K562 (cell line): Measurements from ENCODE around the gene ZNF280D. TPM values are rescaled to one million over a fixed set of nuclear protein-coding genes. Genes with fewer than 3 reads are reported as not detected.

ENCODE experiments used
- ATAC-seq: fragments of 200-7000 bp; cut with Tn5 transposase; 3 replicates; pipeline ENCODE4 v1.9.1; 2020; ENCODE audit warnings: moderate library complexity
- BruUV-seq: library from RNA; stranded (reverse); fragments of 400-500 nt; replicated peaks from 2 replicates; lab custom pipeline; 2021; lab: Mats Ljungman, UMichigan
- CTCF ChIA-PET: fragments of 300-600 bp; formaldehyde crosslinking; extraction: SDS; loops from one replicate; lab custom pipeline; 2021; ENCODE audit warnings: low intra/inter-chr PET ratio; lab: Yijun Ruan, JAX
- POLR2A ChIA-PET: fragments of 300-600, 350-650 bp; sonication (Branson Sonifier 250); formaldehyde crosslinking; extraction: SDS; loops from one replicate; lab custom pipeline; 2021; ENCODE audit warnings: antibody characterized with exemption, inconsistent platforms; lab: Yijun Ruan, JAX
- DNase-seq, 4 experiments: peaks; one replicate each; pipeline versions ENCODE4 v3.0.0 to v3.0.0-alpha.2; 2011 to 2018; ENCODE audit warnings: low spot score in 3 of 4, mixed read lengths in 3 of 4; ENCODE audit errors: extremely low read depth in 1 of 4
- FAIRE-seq: peaks from 2 replicates; lab custom pipeline; 2011; peaks lifted over from hg19 to GRCh38; lab: Jason Lieb, UNC
- H2AFZ ChIP-seq: 2 replicates; pipeline ENCODE4 v1.6.0; 2011; ENCODE audit warnings: low read depth, low read length, control low read depth, inconsistent platforms
- H3K27ac ChIP-seq: fragments of 200-600 bp; 3 replicates; pipeline ENCODE4 v1.8.0; 2011; ENCODE audit warnings: low read depth, mild to moderate bottlenecking, control low read depth, inconsistent platforms, low read length, moderate library complexity, mixed read lengths; ENCODE audit errors: extremely low read depth
- H3K27me3 ChIP-seq, 2 experiments: fragments of 300-600 bp in 1 of 2; 2 replicates in 1 of 2; 3 replicates in 1 of 2; pipeline versions ENCODE4 v1.6.0 to v1.8.0; 2011; ENCODE audit warnings: inconsistent platforms in 2 of 2, low read length in 2 of 2, mild to moderate bottlenecking in 1 of 2, mixed read lengths in 1 of 2, moderate library complexity in 1 of 2; ENCODE audit not compliant: control insufficient read depth in 2 of 2, insufficient read depth in 2 of 2
- H3K36me3 ChIP-seq: fragments of 300-600 bp; 3 replicates; pipeline ENCODE4 v1.8.0; 2011; ENCODE audit warnings: mild to moderate bottlenecking, low read length, inconsistent platforms; ENCODE audit not compliant: control insufficient read depth, insufficient read depth
- H3K4me1 ChIP-seq, 2 experiments: fragments of 200-600 bp in 1 of 2; replicated peaks in 1 of 2; 2 replicates in 1 of 2; 3 replicates in 1 of 2; pipeline versions ENCODE4 v1.5.1 to v1.8.0; 2011; ENCODE audit warnings: inconsistent platforms in 2 of 2, low read length in 2 of 2, mild to moderate bottlenecking in 1 of 2, mixed read lengths in 1 of 2, moderate library complexity in 1 of 2; ENCODE audit not compliant: control insufficient read depth in 2 of 2, insufficient read depth in 2 of 2
- H3K4me2 ChIP-seq: 2 replicates; pipeline ENCODE4 v1.6.1; 2011; ENCODE audit warnings: low read length, control low read depth, inconsistent platforms, mixed read lengths; ENCODE audit not compliant: insufficient read depth
- H3K4me3 ChIP-seq: fragments of 200-600 bp; sonication (generic), shearing (Covaris generic); 2 replicates; pipeline ENCODE4 v1.5.1; 2016; ENCODE audit warnings: control low read depth, inconsistent platforms
- H3K79me2 ChIP-seq: fragments of 200-600 bp; 3 replicates; pipeline ENCODE4 v1.8.0; 2011; ENCODE audit warnings: low read length, inconsistent platforms; ENCODE audit not compliant: control insufficient read depth, insufficient read depth
- H3K9ac ChIP-seq, 2 experiments: 2 replicates each; pipeline versions ENCODE4 v1.6.0 to v1.6.1; 2011; ENCODE audit warnings: low read depth in 2 of 2, low read length in 2 of 2, control low read depth in 1 of 2, inconsistent platforms in 1 of 2, mild to moderate bottlenecking in 1 of 2, mixed read lengths in 1 of 2; ENCODE audit not compliant: insufficient read depth in 1 of 2
- H3K9me1 ChIP-seq: one replicate; pipeline ENCODE4 v1.6.0; 2011; ENCODE audit warnings: inconsistent platforms, mild to moderate bottlenecking, low read length, moderate library complexity; ENCODE audit not compliant: control insufficient read depth, insufficient read depth
- H3K9me3 ChIP-seq: replicated peaks from 2 replicates; pipeline ENCODE4 v1.5.1; 2011; ENCODE audit warnings: low read depth, low read length, inconsistent platforms; ENCODE audit not compliant: control insufficient read depth, insufficient read depth
- H4K20me1 ChIP-seq: replicated peaks from 2 replicates; pipeline ENCODE4 v1.6.1; 2011; ENCODE audit warnings: low read length, inconsistent platforms, mixed read lengths; ENCODE audit not compliant: control insufficient read depth, insufficient read depth
- BCOR ChIP-seq: fragments of 450-650 bp; IDR thresholded peaks from 2 replicates; pipeline ENCODE4 v1.6.1; 2016
- CAMTA2 ChIP-seq: fragments of 250-450 bp; sonication (Bioruptor Pico); conservative IDR thresholded peaks from 2 replicates; pipeline ENCODE4 v1.5.1; 2022
- CBX2 ChIP-seq: fragments of 200-600 bp; sonication (generic); IDR thresholded peaks from one replicate; pipeline ENCODE4 v1.6.1; 2012; ENCODE audit warnings: mild to moderate bottlenecking, low read length, inconsistent platforms; ENCODE audit not compliant: insufficient read depth, poor library complexity, severe bottlenecking
- CHD1 ChIP-seq: fragments of 200-600 bp; sonication (generic); IDR thresholded peaks from one replicate; pipeline ENCODE4 v1.6.1; 2012; ENCODE audit warnings: mild to moderate bottlenecking, moderate library complexity, low read length, inconsistent platforms
- COPS2 ChIP-seq: fragments of 450-650 bp; conservative IDR thresholded peaks from 2 replicates; pipeline ENCODE4 v1.6.1; 2016; ENCODE audit warnings: mild to moderate bottlenecking, moderate library complexity
- ERF ChIP-seq: fragments of 450-650 bp; formaldehyde crosslinking; IDR thresholded peaks from 2 replicates; pipeline ENCODE4 v1.4.0; 2020; ENCODE audit warnings: mild to moderate bottlenecking, mixed read lengths
- MBD2 ChIP-seq: sonication (generic); IDR thresholded peaks from 2 replicates; pipeline ENCODE4 v1.6.1; 2016; ENCODE audit warnings: low read depth, borderline replicate concordance
- MTA3 ChIP-seq: fragments of 450-650 bp; formaldehyde crosslinking; IDR thresholded peaks from 2 replicates; pipeline ENCODE4 v1.6.1; 2017; ENCODE audit warnings: mild to moderate bottlenecking, borderline replicate concordance
- PTRF ChIP-seq: fragments of 450-650 bp; IDR thresholded peaks from 2 replicates; pipeline ENCODE4 v1.6.1; 2016; ENCODE audit warnings: mild to moderate bottlenecking, missing genetic modification characterization, missing compliant biosample characterization
- TAF7 ChIP-seq: fragments of 450-650 bp; IDR thresholded peaks from 2 replicates; pipeline ENCODE4 v1.6.1; 2016; ENCODE audit warnings: missing genetic modification characterization, missing compliant biosample characterization
- THRAP3 ChIP-seq: fragments of 450-650 bp; IDR thresholded peaks from 2 replicates; pipeline ENCODE4 v1.6.1; 2016; ENCODE audit warnings: mild to moderate bottlenecking, inconsistent platforms, borderline replicate concordance
- XRCC4 ChIP-seq: IDR thresholded peaks from one replicate; pipeline ENCODE4 v1.6.1; 2011; ENCODE audit not compliant: insufficient read depth, insufficient read length; ENCODE audit errors: extremely low read depth
- ZNF696 ChIP-seq: fragments of 250-450 bp; sonication (Bioruptor Pico); conservative IDR thresholded peaks from 2 replicates; pipeline ENCODE4 v1.4.0; 2020; ENCODE audit warnings: mild to moderate bottlenecking, moderate library complexity
- WGBS: fragments of 100-300 bp; shearing (Covaris generic); methylation state at CpG from one replicate; pipeline ENCODE4 v1.1.6; 2016; ENCODE audit warnings: low coverage, mixed read lengths; ENCODE audit not compliant: insufficient coverage; ENCODE audit errors: missing lambda C conversion rate; 5-methylcytosine and 5-hydroxymethylcytosine counted together
- in situ Hi-C: fragments of 300-500 bp; cut with MboI; formaldehyde crosslinking; loops from 4 replicates; pipeline ENCODE4 v1.15.0; 2018; ENCODE audit warnings: inconsistent platforms, mixed read lengths
- intact Hi-C: fragments of 100-400 bp; cut with micrococcal nuclease; formaldehyde crosslinking; loops from 2 replicates; pipeline ENCODE4 v1.14.2; 2022
- polyA plus RNA-seq, 8 experiments: library from polyadenylated mRNA; depleted of rRNA in 4 of 8; stranded (reverse) in 5 of 8; unstranded in 3 of 8; fragments of >200 nt; fragmentation: Nextera tagmentation in 2 of 8; fragmentation: Illumina TruSeq in 1 of 8; extraction: Ambion mirVana in 2 of 8; extraction: Trizol in 1 of 8; gene quantifications; 2 replicates each; pipeline versions ENCODE4 v1.2.1 to v1.2.3, GENCODE V29; 2011 to 2014; ENCODE audit warnings: inconsistent platforms in 1 of 8, missing spikeins in 1 of 8
- total RNA-seq, 7 experiments: library from RNA; depleted of rRNA in 6 of 7; stranded (reverse); fragments of >200 nt in 6 of 7; fragmentation: Illumina TruSeq in 2 of 7; extraction: Trizol in 2 of 7; gene quantifications; 2 replicates each; pipeline versions ENCODE4 v1.2.1 to v1.2.3, GENCODE V29; 2011 to 2021; ENCODE audit warnings: low replicate concordance in 1 of 7

ZNF280D gene
- total and polyA plus RNA-seq, 9 of the 15 experiments (the other 6 are each of a cell fraction or from before 2014, with no cell fraction given), result 8.3 to 21.8 (median 18.4) TPM

- no peak for TF ChIP-seq THRAP3
Measured at GRCh38 chr15:56639631-56640030, 93.7 kb downstream of the ZNF280D start (continued).

- Histone ChIP-seq H3K36me3 (0 out of 3 replicates have a peak, but pooled peaks cover 3% of the 10 kb centered on the region), H3K4me3 (no peak overlapping the region), H3K9me1 (no peaks in the 10 kb centered on the region), H3K27ac (no peak overlapping the region), H3K27me3 (no peaks in the 10 kb centered on the region), H3K4me1 (no peaks in the 10 kb centered on the region), H3K4me2 (no peak overlapping the region), H3K9ac (no peak overlapping the region), H4K20me1 (no peaks in the 10 kb centered on the region), H3K79me2 (no peaks in the 10 kb centered on the region), H3K9me3 (no peaks in the 10 kb centered on the region), H2AFZ (no peak overlapping the region)
- FAIRE-seq (no peak), DNase-seq (no peak), ATAC-seq (no peak)
- in situ Hi-C loops, result no loop called here
- BruUV-seq, result no TSS peak
- intact Hi-C loops, result no loop called here
- ChIA-PET CTCF (no interaction called here), POLR2A (interaction anchor here (0.6 kb wide), 1 partner anchor 135 kb away, joined by 3 read pairs; no protein-coding TSS in a partner anchor)
- 61% methylated on average over 3 of the region's 3 CpGs for WGBS
- no peak for TF ChIP-seq CHD1
- no peak for TF ChIP-seq TAF7 (tag)
- TF ChIP-seq BCOR, result no peak
- TF ChIP-seq CBX2, result no peak
- TF ChIP-seq COPS2, result no peak
- no peak for TF ChIP-seq XRCC4
- no peak for TF ChIP-seq MTA3
- no peak for TF ChIP-seq CAMTA2 (CRISPR knock-in tag)
- TF ChIP-seq PTRF (tag), result no peak
- TF ChIP-seq ERF (CRISPR knock-in tag), result no peak
- no peak for TF ChIP-seq ZNF696 (CRISPR knock-in tag)
- TF ChIP-seq MBD2, result no peak
Measured at GRCh38 chr15:56631765-56632164, 101.5 kb downstream of the ZNF280D start.
